NCI-H748 (cell line): ENCODE measurements around the gene PTTG2.
"Not testable (repeated sequence)": the region's sequence is repeated elsewhere in the genome, so short reads cannot be mapped to it uniquely, and the experiment has no call there.

ENCODE experiments used
- DNase-seq: peaks from one replicate; lab custom pipeline; 2025; ENCODE audit not compliant: unreplicated experiment; lab: John Stamatoyannopoulos, UW

The PTTG2 gene

GRCh38 chr4:37953620-37954293 lies 6.4 kb upstream of the PTTG2 start:
- no peak for DNase-seq

DNA sequence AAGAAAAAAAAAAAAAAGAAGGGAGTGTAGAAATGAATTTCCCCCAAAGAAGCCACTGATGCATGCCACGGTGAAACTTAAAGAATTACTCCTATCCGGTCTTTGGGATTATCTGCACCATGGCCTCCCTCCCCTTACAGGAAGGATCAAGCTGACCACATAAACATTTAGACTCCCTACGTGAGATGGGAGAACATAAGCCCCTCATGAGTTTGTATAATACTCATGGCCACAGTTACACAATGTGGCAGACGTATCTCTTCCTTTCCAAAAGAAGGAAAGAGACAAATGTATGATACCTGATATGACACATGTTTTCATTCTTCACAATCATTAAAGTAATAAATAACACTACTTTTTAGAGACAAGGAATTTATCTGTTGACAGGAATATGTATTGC lies 3.3 kb upstream of the PTTG2 start:
- DNase-seq: no peak

DNA sequence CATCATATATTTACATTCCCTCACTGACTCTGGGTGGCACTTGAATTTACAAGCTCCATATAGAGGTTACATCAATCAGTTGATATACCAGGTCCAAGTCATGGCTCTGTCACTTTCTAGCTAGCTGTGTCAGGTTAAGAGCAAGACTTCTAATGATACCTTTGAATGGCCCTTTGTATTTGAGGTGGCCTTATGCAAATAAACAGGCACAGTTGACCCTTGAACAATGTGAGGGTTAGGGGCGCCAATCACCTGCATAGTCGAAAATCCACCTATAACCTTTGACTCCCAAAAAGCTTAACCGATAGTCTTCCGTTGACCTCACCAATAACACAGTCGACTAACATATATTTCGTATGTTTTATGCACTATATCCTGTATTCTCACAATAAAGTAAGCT lies 1.3 kb upstream of the PTTG2 start:
- no peak for DNase-seq

- no peak for DNase-seq
Measured at GRCh38 chr4:37960679-37961450, 667 bp downstream of the PTTG2 start.

- DNase-seq: no peak
Measured at GRCh38 chr4:37964734-37965457, 4.7 kb downstream of the PTTG2 start.

DNA sequence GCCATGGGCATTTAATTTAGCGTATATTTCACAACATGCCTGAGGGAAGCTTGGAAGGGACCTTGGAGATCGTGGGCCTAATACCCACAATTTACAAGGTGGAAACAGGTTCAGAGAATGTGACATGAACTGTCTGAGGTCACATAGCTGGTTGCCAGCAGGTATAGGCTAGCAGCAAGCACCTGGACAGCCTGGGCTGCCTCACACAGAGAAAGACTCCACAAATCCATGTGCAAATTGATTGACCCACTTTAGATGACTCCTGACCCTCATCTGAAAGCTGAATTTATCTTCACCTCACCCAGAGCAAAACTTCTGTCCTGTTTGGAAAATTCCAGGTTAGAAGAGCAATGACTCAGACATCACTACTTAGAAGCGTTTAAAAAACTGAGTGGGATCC lies 5.8 kb downstream of the PTTG2 start:
- no peak for DNase-seq

DNA sequence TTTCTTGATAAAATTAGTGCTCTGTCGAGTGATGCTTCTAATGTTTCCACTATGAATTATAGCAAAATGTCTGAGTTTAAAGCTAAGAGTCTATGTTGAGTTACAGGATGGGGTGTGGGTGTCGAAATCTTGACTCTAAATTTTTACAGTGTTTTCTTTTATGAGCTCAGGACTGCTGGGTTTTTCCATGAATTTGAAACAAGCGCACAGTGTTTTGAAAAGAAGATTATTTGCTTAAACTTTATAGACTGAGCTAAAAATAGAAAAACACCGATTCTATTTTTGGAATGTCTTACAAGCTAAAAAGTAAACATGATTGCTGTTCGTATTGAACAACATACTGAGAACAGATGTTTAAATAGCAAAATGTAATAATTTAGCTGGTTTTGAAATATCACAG lies 7.5 kb downstream of the PTTG2 start:
- DNase-seq: no peak

- no peak for DNase-seq
Measured at GRCh38 chr4:37968747-37969146, 8.5 kb downstream of the PTTG2 start.

DNA sequence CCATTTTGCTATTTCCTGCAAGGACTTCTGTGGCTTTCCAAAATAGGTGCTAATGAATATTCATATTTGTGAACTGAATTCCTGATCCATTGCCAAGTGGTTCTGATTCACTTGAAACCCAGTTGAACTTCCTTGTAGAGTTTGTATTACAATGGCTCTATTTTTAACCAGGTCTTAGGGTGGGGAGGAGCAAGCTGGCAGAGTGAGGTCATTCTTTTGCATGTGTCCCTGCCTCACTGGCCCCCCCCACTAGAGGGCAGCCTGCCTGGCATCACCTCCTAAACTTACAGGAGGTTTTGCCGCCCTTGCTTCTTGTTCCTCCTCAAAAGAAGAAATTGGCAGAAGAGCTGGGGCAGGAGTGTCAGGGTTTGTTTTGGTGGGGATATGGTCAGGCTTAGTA lies 10.5 kb downstream of the PTTG2 start:
- no peak for DNase-seq

GRCh38 chr4:37971202-37971601 lies 11.0 kb downstream of the PTTG2 start:
- DNase-seq: no peak

DNA sequence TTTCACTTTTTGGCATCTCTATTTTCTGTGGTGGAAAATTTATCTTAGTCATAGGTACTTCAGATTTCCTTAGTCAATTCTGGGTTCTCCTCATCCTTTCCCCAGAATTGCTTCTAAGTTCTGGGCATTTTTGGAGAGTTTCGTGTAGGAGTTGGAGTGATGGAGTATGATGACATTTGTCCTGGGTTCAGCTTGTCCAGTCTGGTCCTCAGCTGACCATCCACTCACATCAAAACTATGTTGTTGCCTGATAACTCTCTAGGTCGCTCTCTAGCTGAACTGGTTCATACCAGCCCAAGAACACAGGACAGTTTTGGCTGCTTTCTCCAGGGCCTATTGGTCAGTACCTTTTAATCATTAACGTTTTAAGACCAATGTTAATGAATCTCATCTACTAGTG lies 13.2 kb downstream of the PTTG2 start:
- DNase-seq: no peak

- not testable (repeated sequence) for DNase-seq
Measured at GRCh38 chr4:37975321-37975822, 15.2 kb downstream of the PTTG2 start.

GRCh38 chr4:37976507-37976906 lies 16.3 kb downstream of the PTTG2 start:
- DNase-seq: no peak

- DNase-seq: peak; percentile 75
Measured at GRCh38 chr4:37976991-37977470, 16.8 kb downstream of the PTTG2 start.

DNA sequence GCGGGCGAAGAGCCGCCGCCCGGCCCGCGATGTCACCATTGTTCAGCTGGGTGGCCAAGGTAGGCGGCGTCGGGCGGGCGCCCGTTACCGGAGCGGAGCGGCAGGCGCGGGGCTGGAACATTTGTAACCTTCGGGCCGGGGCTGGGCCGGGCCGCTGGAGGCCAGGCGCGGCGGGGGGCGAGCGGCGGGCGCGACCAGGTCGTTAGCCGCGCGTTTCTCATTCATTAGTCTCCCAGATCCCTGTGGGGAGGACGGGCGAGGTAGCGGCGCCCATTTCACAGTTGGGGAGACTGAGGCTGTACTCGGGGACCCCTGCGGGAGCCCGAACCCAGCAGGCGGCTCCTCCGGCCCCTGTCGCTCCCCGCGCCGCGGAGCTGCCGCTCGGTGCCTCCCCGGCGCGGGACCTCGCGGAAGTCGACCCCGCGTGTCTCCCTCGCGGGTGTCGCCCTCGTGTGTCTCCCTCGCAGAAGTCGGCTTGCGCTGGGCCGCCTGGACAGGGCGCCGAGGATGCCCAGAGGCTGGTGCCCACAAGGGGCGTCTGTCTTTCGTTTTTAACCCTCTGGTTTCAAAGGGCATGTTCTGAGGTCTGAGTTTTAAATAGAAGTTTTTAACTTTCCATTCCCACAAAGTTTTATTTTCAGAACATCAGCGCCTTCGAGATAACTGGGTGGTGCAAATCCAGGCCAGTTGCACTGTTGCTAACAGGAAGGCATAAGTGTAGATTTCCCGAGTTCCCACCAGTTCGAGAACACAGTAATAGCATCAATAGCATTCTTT lies 17.5 kb downstream of the PTTG2 start:
- DNase-seq: peak; percentile 65

DNA sequence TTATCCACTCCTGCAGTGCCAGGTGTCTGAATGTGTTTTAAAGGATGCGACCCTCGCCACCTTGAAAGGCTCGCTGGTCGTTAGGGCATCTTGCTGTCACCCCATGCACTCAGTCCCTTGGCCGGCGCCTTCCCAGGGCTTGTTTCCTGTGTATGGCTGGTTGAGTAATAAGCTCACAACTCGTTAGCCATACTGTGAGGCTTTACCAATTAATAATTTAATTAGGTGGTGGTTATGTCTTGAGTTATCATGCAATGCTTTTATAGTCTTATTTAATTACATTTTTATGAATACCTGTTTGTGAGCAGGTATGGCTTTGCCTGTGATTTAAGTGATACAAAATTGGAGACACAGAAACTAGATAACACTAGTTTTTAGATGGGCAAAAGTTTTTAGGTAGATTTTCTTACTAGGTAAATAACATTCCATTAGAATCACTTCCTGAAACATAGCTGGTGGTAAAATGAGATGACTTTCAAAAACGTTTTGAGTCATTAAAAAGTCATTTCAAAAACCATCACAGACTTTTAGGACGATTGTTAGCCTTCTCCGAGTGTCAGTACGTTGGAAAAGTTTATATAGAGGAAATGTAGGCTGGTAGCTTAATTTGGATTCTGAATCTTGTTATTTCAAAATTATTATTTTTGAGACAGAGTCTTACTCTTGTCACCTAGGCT lies 18.2 kb downstream of the PTTG2 start:
- peak; percentile 33 for DNase-seq

- no peak for DNase-seq
Measured at GRCh38 chr4:37980246-37980645, 20.0 kb downstream of the PTTG2 start.

DNA sequence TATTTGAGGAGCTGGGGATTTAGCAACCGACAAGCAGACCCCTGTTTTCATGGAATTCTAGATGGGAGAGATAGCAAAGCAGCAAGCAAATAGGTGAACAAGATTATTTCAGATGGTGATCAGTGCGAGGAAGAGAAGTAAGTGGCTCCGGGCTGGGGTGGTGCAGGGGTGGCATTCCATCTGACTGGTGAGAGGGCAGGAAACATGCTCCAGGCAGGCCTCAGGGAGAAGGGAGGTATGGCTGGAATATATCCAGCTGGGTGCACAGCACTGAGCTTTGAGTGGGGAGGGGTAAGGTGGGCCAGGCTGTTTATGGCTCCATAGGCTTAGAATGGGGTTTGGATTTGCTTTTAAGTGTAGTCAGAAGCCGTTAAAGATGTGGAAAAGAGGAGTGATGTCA lies 21.2 kb downstream of the PTTG2 start:
- DNase-seq: no peak

GRCh38 chr4:37981844-37982720 lies 21.9 kb downstream of the PTTG2 start:
- DNase-seq: peak; percentile 15
